GM19324 (cell line): ENCODE measurements around the gene SOX13.

Experiments used
- ATAC-seq: cut with Tn5 transposase; IDR thresholded peaks from one replicate; pipeline ENCODE4 v1.9.1; 2021; ENCODE audit warnings: mild to moderate bottlenecking, moderate library complexity; ENCODE audit not compliant: unreplicated experiment, low FRiP score

The SOX13 gene

GRCh38 chr1:204103431-204103741, 30.5 kb downstream of the SOX13 start:
- no peak for ATAC-seq

- ATAC-seq: no peak
Observed at GRCh38 chr1:204104331-204105130, 31.6 kb downstream of the SOX13 start.

- ATAC-seq: no peak
Observed at GRCh38 chr1:204105131-204105515, 32.2 kb downstream of the SOX13 start.

GRCh38 chr1:204106825-204107224, 33.9 kb downstream of the SOX13 start:
- no peak for ATAC-seq

- no peak for ATAC-seq
Observed at GRCh38 chr1:204107892-204108291, 35.0 kb downstream of the SOX13 start.

GRCh38 chr1:204108312-204109141, 35.6 kb downstream of the SOX13 start:
- ATAC-seq: no peak

GRCh38 chr1:204110894-204111633, 38.1 kb downstream of the SOX13 start:
- no peak for ATAC-seq

GRCh38 chr1:204112876-204113730, 40.2 kb downstream of the SOX13 start:
- no peak for ATAC-seq

GRCh38 chr1:204113896-204114295, 41.0 kb downstream of the SOX13 start:
- no peak for ATAC-seq

GRCh38 chr1:204114606-204115005, 41.7 kb downstream of the SOX13 start:
- no peak for ATAC-seq

GRCh38 chr1:204115116-204115515, 42.2 kb downstream of the SOX13 start:
- no peak for ATAC-seq

GRCh38 chr1:204116539-204116938, 43.6 kb downstream of the SOX13 start:
- ATAC-seq: no peak

- no peak for ATAC-seq
Observed at GRCh38 chr1:204121840-204122555, 49.1 kb downstream of the SOX13 start.

- no peak for ATAC-seq
Observed at GRCh38 chr1:204123376-204123775, 50.5 kb downstream of the SOX13 start.

- ATAC-seq: no peak
Observed at GRCh38 chr1:204124639-204125038, 51.7 kb downstream of the SOX13 start.

GRCh38 chr1:204125759-204126351, 52.9 kb downstream of the SOX13 start:
- ATAC-seq: no peak

- no peak for ATAC-seq
Observed at GRCh38 chr1:204126386-204126785, 53.5 kb downstream of the SOX13 start.

- no peak for ATAC-seq
Observed at GRCh38 chr1:204126956-204127355, 54.0 kb downstream of the SOX13 start.

GRCh38 chr1:204127597-204128242, 54.8 kb downstream of the SOX13 start:
- ATAC-seq: no peak
